Stimulated activated CD4-positive, alpha-beta T cell treated with anti-CD3 and anti-CD28 coated beads, Interleukin-4, amount 100 ng/mL, for 4 hours (primary cell): ENCODE data around the gene DUS1L.

Experiments used
- DNase-seq, 2 experiments: peaks; one replicate each; pipeline ENCODE4 v3.0.0-alpha.2; 2020

The DUS1L gene

DNA sequence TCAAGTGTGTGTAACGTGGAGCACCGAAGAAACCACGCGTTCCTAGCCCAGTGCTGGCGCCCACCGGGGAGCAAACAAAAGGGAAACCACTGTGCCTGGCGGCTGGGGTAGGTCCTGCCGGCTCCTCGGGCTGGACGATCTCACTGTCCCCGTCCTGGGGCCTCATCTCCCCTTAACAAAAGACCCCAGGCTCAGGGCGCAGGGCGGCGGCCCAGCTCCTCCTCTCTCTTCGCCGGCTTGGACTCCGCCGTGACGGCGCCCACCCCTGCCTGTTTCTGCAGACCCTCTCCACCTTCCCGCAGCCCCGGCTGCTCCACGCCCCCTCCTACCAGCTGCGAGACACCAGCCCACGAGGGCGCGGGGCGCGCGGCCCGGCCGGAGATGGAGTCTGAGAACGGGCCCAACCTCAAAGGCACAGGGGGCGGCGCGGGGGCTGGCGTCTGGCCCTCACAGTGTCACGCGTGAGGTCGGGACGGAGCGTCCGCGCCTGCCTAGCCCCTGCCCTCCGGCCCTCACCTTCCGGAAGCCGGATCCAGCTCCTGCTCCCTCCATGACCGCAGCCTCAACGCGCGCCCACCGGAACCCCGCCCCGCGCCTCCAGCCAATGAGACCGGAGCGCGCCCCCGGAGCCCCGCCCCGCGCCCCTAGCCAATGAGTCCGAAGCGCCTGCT, 43.2 kb downstream of the DUS1L start, which contains the start of gene CENPX:
CENPX (minus strand) TSS at position 569 of the 671 bp plus-strand sequence; CDS start at position 552, 17 bp downstream.
- no peak for DNase-seq

DNA sequence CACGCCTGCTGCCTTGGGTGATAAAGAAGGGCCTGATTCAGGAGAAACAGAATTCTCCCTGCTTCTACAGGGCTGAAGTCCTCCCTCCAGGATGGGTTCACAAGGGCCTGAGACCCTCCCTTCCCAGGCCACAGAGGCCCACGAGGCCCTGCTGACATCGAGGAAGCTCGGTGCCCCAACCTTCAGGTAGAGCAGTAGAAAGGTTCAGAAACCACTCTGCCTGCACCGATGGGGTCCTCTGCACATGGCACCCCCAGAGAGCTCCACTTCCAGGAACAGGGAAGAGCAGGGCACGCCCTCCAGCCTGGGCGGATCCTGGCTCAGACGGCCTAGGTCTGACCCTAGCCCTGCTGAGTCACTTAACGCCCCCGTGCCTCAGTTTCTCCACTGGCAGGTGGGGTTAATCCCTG, 43.7 kb downstream of the DUS1L start:
- DNase-seq: no peak

GRCh38 chr17:82021107-82021899, 44.3 kb downstream of the DUS1L start:
- peak; percentile 41 to 58 for DNase-seq

DNA sequence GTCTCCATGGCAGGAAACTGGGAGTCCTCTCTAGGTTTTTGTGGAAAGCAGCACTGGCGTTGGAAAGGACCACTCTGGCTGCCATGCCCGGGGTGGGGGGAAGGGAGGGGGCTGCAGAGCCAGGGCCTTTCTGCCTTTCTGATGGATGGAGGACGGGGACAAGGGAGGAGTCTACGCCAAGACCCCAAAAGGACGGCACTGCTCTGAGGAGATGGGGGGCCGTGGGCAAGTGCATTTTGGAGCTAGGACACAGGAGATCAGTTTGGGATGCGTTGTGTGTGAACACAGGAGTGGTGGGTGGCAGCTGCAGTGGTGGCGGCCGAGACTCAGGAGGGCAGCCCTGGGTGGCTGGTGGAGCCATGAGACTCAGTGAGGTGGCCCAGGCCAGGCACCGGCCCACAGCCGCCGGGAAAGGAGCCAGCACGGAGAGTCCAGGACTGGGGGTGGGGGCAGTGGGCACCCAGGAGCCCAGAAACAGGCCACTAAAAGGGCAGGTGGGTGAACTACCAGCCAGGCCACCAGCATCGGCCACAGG, 45.0 kb downstream of the DUS1L start:
- DNase-seq: no peak

GRCh38 chr17:82019690-82020571, 45.7 kb downstream of the DUS1L start:
- peak; percentile 49 to 70 for DNase-seq

GRCh38 chr17:82018989-82019689, 46.5 kb downstream of the DUS1L start:
- no peak for DNase-seq

DNA sequence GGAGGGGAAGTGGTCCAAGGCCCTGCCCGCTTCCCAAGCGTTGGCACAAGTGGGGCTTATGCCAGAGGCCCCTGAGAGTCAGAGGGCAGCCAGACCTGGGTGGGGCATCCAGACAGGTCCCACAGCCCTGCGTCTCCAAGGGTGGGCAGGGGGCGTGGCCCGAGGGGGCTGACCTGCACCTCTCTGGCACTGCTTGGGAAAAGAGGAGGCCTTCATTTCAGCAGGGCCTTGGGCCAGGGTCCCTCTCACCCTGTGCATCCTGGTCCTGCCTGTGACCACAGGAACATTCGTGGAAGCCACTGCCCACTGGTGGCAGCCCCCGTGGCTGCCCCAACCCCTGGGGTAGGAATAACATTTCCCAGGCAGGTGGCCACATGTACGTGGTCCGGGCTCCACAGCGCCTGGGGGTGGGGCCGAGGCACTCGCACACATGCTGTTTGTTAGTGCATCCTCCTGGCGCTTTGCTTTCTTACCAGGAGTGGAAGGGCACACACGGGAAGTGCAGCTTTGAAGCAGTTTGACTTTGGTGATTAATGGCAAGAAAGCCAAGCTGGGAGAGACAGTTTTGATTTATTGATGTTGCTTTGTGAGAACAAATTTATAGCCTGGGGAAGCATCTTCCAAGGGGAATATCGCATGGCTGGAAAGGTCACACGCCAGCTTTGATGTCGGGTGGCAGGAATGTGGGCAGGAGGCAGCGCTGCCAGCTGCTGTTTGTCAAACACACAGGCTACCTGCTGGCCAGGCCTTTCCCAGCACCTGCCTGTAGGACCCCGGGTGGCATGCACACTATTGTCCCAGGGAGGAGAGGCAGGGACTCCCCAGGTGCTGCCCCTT, 47.2 kb downstream of the DUS1L start:
- DNase-seq: no peak

DNA sequence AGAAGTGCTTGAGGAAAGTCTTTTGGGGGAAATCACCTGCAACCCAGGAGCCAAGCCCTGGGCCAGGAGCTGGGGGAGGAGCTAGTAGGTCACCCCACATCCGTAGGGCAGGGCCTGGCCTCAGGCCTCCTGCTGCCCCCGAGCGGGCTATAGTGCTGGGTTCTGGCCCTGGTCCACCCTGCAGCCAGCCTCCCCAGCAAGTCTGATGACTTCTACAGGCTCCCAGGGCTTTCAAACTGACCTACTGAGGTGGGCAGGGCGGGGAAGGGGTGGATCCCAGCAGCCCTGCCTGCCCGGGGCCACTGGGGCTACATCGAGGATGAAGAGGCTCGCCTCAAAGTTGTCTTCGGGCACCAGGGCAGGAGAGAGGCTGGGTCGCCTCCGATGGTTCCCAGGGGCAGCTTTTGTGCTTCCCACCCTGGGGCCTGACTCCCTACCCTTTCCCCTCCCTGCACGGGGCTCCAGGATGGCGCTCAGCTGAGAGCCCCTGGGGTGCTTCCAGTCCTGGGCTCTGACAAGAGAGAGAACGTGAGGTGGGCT, 47.9 kb downstream of the DUS1L start:
- no peak for DNase-seq

- DNase-seq: no peak
Measured at GRCh38 chr17:82016875-82017459, 48.6 kb downstream of the DUS1L start.

GRCh38 chr17:82016061-82016874, 49.3 kb downstream of the DUS1L start:
- DNase-seq: no peak

DNA sequence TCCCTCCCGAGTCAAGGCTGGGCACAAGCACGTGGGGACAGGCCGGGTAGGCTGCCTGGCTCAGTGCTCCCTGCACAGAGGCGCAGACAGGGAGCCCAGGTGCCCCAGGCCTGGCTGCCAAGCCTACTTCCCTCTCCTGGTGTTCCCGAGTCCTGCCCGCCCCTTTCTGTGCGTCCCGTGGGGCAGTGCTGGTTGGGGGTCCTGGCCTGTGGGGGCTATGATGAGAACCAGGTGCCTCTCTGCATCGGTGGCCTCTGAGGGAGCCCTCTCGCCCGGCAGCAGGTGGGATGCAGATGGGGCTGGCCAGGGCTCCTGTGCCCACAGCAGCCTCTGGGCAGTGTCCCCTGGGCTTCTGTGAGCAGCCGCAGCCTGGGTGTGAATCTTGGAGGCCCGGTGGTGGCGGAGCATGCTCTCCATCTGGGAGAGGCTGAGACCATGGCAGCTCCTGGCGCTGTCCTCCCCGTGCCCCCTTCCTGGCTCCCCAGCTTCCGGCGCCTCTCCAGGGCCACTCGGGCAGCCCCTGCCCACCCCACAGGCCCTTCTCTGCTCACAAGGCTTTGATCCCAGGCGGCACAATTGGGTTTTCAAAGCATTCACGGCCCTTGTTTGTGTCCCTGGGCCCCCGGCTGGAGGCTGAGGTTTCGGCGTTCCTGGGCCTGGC, 50.2 kb downstream of the DUS1L start:
- DNase-seq: no peak

DNA sequence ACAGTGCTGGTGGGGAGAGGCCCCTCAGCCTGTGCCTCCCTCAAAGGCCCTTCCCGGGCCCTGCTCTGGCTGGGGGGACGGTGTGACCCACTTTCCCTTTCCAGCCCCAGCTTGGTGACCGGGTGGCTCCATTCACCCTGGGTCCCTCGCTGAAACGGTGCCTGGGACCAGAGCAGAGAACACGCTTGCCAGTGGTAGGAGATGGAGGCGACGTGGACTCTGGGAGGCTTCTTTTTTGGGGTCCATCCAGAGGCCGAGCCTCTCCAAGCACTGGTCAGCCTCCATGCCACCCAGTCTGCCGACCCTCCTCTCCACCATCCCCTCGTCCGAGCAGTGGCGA, 50.7 kb downstream of the DUS1L start:
- DNase-seq: no peak

- DNase-seq: no peak
Measured at GRCh38 chr17:82014432-82014831, 51.2 kb downstream of the DUS1L start.

- no peak for DNase-seq
Measured at GRCh38 chr17:82013772-82014321, 51.8 kb downstream of the DUS1L start.

GRCh38 chr17:82013341-82013740, 52.3 kb downstream of the DUS1L start:
- no peak for DNase-seq

DNA sequence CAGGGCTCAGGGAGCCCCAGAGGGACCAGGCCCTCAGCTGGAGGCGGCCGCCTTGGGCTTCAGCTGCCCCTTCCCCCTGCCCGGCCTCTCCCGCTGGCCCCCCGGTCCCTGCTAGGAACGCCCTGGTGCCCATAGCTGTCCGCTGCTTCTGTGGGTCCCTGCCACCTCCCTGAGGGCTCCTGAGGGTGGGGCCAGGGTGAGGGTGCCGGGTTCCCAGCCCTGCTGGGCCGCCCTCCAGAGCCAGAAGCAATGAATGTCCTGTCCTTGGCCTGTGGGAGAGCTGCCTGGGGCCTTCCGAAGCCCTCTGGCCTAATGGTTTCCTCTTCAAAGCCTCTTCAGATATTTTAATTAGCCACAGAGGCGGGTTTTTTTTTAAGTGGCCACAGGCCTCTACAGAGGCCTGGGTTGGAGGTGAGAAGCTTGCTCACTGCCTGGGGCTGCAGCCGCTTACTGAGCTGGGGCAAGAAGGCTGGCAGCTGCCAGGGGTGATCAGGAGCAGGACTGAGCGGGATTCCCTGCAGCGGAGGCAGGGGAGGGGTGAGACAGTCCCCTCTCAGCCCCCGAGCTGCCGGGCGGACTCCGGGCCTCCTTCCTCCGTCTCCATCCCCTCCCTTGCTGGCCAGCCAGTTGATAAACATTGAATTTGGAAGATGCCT, 52.8 kb downstream of the DUS1L start:
- no peak for DNase-seq

- no peak for DNase-seq
Measured at GRCh38 chr17:82012261-82012639, 53.4 kb downstream of the DUS1L start.

DNA sequence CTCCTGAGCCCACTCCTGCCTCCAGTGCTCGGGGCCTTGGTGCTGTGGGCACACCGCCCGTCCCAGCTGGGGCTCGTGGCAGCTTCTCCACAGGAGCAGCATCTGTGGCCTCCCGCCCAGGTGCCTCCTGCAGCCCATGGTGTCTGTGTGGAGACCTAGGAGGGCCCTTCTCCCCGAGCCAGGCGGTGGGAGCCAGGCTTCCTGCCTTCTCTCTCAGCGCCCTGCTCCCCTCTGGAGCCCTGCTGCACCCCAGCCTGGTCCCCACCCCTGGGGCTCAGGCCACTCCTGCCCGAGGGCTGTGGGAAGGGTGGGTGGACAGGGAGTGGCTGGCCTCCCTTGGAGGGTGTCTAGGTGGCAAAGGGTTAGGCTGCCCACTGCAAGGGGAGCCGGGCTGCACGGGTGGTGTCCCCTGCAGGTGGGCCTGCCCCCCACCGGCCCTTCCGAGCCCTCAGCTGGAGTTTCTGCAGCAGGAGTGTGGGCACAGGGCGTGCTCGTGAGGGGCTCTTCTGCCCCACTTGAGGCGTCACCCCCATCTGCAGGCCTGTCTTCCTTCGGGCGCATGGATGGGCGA, 53.9 kb downstream of the DUS1L start:
- no peak for DNase-seq
